ENCODE data around the gene SOWAHC. TPM values are rescaled to one million over a fixed set of nuclear protein-coding genes. Genes with fewer than 3 reads are reported as not detected.
"Not testable (repeated sequence)": the region's sequence is repeated elsewhere in the genome, so short reads cannot be mapped to it uniquely, and the experiment has no call there.

The SOWAHC gene
- 1 to 10 TPM in 1 of 2 donors, under 1 TPM in 1; 0.45 to 1.7 TPM for total RNA-seq

GRCh38 chr2:109613922-109614714, at the start of gene SOWAHC, which contains the start of gene SEPTIN10:
Gene SOWAHC (plus strand): TSS chr2:109614364. CDS start chr2:109614490, 126 bp downstream.
Gene SEPTIN10 (minus strand): TSS chr2:109613966. CDS start chr2:109613827, 139 bp downstream.
- H3K27ac Mint-ChIP-seq: peak within 1 kb of the TSS; percentile 46
- H3K4me3 Mint-ChIP-seq: peak within 1 kb of the TSS; percentile 86
- peaks cover 4% of the 10 kb centered on the region for H3K4me1 Mint-ChIP-seq
- peak; percentile 89 for ATAC-seq (replicated peaks)
- peaks cover 7% of the 10 kb centered on the region for H3K36me3 Mint-ChIP-seq (ENCODE audit: low read depth)
- H3K27me3 Mint-ChIP-seq: peaks cover 27% of the 10 kb centered on the region
- no peaks in the 10 kb centered on the region for H3K9me3 Mint-ChIP-seq

DNA sequence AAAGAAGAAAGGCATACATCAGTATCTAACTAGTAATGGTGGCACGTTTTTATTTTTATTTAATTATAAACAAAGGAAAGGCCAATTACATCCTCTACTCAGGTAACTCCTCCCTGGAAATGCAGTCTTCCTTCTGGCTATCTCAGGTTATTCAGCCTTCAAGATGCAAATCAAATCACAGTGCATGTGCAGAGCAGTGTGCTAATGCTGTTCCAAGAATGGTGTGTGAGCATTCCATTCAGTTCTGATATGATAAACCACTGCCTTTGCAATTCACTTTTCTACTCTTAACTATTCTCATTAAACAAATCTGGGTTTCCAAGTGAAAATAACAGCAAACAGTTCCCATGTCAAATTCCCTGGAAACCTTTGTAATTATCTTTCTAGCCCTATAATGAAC, 38.8 kb upstream of the SOWAHC start:
- Mint-ChIP-seq H3K27me3 (peaks cover 7% of the 10 kb centered on the region), H3K4me3 (no peak overlapping the region), H3K4me1 (no peaks in the 10 kb centered on the region), H3K9me3 (no peaks in the 10 kb centered on the region), H3K36me3 (ENCODE audit: low read depth) (no peaks in the 10 kb centered on the region), H3K27ac (no peak overlapping the region)
- no peak for ATAC-seq (replicated peaks)

GRCh38 chr2:109577630-109578029, 36.5 kb upstream of the SOWAHC start:
- not testable (repeated sequence) for H3K36me3 Mint-ChIP-seq (ENCODE audit: low read depth); H3K4me1 Mint-ChIP-seq; H3K27ac Mint-ChIP-seq; H3K27me3 Mint-ChIP-seq; H3K9me3 Mint-ChIP-seq; ATAC-seq (replicated peaks); H3K4me3 Mint-ChIP-seq

GRCh38 chr2:109582928-109583895, 31.0 kb upstream of the SOWAHC start:
- Mint-ChIP-seq H3K27ac (no peak overlapping the region), H3K27me3 (peaks cover 8% of the 10 kb centered on the region), H3K9me3 (no peaks in the 10 kb centered on the region), H3K4me1 (no peaks in the 10 kb centered on the region), H3K4me3 (no peak overlapping the region), H3K36me3 (ENCODE audit: low read depth) (no peaks in the 10 kb centered on the region)
- ATAC-seq (replicated peaks): no peak

DNA sequence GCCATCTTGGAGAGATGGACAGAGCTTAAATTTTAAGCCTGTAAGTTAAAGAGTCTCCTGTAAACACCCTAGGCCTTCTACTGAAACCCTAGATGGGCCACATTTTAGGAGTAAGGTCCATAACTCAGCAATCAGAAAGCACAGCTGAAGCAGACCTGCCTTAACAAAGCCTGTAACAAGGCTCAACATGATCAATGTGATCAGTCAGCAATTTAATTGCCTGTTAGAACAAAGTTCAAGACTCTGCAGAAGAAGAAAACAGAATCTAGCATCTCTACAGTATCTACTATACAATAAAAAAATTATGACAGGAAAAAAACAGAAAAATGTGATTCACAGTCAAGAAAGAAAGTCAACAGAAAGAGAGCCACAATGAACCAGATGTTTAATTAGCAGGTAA, 27.5 kb upstream of the SOWAHC start:
- no peaks in the 10 kb centered on the region for H3K36me3 Mint-ChIP-seq (ENCODE audit: low read depth)
- no peaks in the 10 kb centered on the region for H3K9me3 Mint-ChIP-seq
- ATAC-seq (replicated peaks): no peak
- H3K4me3 Mint-ChIP-seq: no peak overlapping the region
- H3K27ac Mint-ChIP-seq: no peak overlapping the region
- H3K27me3 Mint-ChIP-seq: peaks cover 8% of the 10 kb centered on the region
- H3K4me1 Mint-ChIP-seq: no peaks in the 10 kb centered on the region

GRCh38 chr2:109591206-109591605, 23.0 kb upstream of the SOWAHC start:
- Mint-ChIP-seq H3K36me3 (ENCODE audit: low read depth) (no peaks in the 10 kb centered on the region), H3K9me3 (no peaks in the 10 kb centered on the region), H3K4me3 (no peak overlapping the region), H3K4me1 (no peaks in the 10 kb centered on the region), H3K27ac (no peak overlapping the region), H3K27me3 (peaks cover 3% of the 10 kb centered on the region)
- ATAC-seq (replicated peaks): no peak

- H3K27me3 Mint-ChIP-seq: peaks cover 3% of the 10 kb centered on the region
- H3K9me3 Mint-ChIP-seq: no peaks in the 10 kb centered on the region
- H3K4me1 Mint-ChIP-seq: no peaks in the 10 kb centered on the region
Observed at GRCh38 chr2:109592905-109593304, 21.3 kb upstream of the SOWAHC start.

DNA sequence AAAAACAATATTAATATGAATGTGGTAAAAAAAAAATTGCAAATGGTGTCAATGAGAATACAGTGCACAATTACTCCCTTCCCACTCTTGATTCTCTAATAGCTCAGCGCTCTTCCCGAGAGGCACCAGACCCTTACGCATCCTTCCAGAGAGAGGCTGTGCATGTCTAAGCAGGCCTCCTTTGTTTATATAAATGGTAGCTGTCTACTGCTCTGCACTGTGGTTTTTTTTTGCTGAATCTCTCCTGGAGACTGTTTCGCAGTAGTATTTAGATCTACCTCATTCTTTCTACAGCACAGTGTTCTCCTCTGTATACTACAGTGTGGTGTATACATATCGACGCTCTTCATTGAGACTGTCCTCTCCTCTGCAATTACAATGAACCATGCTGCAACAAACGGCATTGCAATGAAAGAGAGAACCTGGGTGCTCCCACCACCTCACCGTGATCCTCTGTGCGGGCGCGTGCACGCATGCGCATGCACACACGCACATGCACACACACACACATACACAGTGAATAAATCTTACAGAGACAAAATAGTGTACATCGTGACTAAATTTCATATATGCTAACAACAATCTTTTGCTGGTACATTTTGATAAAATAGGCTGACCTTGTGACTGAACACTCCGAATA, 19.8 kb upstream of the SOWAHC start:
- Mint-ChIP-seq H3K4me1 (no peaks in the 10 kb centered on the region), H3K27me3 (peaks cover 3% of the 10 kb centered on the region), H3K9me3 (no peaks in the 10 kb centered on the region), H3K27ac (no peak overlapping the region), H3K4me3 (no peak overlapping the region), H3K36me3 (ENCODE audit: low read depth) (no peaks in the 10 kb centered on the region)
- no peak for ATAC-seq (replicated peaks)

More at GRCh38 chr2:109592905-109593304, 21.3 kb upstream of the SOWAHC start:
- H3K4me3 Mint-ChIP-seq: no peak overlapping the region
- no peaks in the 10 kb centered on the region for H3K36me3 Mint-ChIP-seq (ENCODE audit: low read depth)
- no peak overlapping the region for H3K27ac Mint-ChIP-seq
- no peak for ATAC-seq (replicated peaks)

DNA sequence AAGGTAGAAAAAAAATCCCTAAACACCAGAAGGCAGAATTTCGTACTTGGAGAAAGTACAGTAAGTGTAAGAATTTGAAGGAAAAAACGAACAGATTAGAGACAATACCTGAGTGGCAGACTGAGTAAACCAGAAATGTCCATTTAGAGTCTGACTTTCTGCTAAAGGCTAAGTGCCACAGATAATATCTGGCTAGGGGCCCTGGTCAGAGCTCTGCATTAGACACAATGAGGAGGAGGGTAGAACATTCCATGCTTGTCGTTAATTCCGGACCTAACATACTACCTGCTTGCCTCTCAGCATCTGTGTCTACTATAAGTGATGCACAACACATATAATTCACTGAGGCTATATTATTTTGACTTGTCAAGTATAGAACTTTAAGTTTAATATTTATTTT, 18.5 kb upstream of the SOWAHC start:
- H3K4me1 Mint-ChIP-seq: no peaks in the 10 kb centered on the region
- H3K9me3 Mint-ChIP-seq: no peaks in the 10 kb centered on the region
- H3K36me3 Mint-ChIP-seq (ENCODE audit: low read depth): no peaks in the 10 kb centered on the region
- H3K27ac Mint-ChIP-seq: no peak overlapping the region
- no peak for ATAC-seq (replicated peaks)
- peaks cover 7% of the 10 kb centered on the region for H3K27me3 Mint-ChIP-seq
- H3K4me3 Mint-ChIP-seq: no peak overlapping the region

DNA sequence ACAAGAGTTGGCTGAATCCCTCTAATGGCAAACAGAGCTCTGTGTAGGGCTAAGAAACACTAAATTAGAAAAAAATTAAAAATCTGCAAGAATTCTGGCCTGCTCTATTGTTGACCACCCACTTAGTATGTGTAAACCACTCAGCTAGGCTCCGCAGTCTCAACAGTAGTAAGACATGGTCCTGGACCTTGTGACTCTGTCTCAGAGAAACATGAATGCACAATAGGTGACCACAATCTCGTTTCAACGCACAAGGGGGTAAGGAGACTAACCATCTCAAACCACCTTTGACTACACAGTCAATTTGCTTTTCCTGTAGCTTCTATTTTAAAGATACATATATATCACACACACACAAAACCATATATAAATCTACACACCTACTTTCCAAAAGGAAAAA, 16.9 kb upstream of the SOWAHC start:
- H3K4me1 Mint-ChIP-seq: no peaks in the 10 kb centered on the region
- no peak for ATAC-seq (replicated peaks)
- peaks cover 11% of the 10 kb centered on the region for H3K27me3 Mint-ChIP-seq
- H3K36me3 Mint-ChIP-seq (ENCODE audit: low read depth): no peaks in the 10 kb centered on the region
- H3K4me3 Mint-ChIP-seq: no peak overlapping the region
- no peak overlapping the region for H3K27ac Mint-ChIP-seq
- no peaks in the 10 kb centered on the region for H3K9me3 Mint-ChIP-seq

GRCh38 chr2:109601783-109602182, 12.4 kb upstream of the SOWAHC start:
- Mint-ChIP-seq H3K9me3 (no peaks in the 10 kb centered on the region), H3K4me1 (no peaks in the 10 kb centered on the region), H3K27me3 (peaks cover 17% of the 10 kb centered on the region), H3K27ac (no peak overlapping the region), H3K4me3 (no peak overlapping the region), H3K36me3 (ENCODE audit: low read depth) (no peaks in the 10 kb centered on the region)
- no peak for ATAC-seq (replicated peaks)

DNA sequence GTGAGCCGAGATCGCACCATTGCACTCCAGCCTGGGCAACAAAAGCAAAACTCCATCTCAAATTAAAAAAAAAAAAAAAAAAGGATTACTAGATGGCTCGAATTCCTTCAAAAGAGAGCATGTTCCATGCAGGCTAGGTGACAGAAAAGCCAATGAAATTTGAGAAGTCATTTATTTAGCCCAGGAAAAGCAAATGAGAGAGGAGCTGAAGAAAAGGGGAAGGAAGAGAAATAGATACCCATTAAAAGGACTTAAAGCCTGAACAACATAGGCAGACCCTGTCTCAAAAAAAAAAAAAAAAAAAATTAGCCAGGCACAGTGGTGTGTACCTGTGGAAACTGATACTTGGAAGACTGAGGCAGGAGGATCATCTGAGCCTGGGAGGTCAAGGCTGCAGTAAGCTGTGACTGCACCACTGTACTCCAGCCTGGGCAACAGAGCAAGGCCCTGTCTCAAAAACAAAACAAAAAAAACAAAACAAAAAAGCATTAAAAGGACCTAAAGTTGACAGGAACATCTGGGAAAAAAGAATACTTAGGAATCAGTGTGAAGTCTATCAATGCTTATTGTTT, 11.5 kb upstream of the SOWAHC start:
- no peak for ATAC-seq (replicated peaks)
- no peaks in the 10 kb centered on the region for H3K4me1 Mint-ChIP-seq
- no peaks in the 10 kb centered on the region for H3K9me3 Mint-ChIP-seq
- no peak overlapping the region for H3K4me3 Mint-ChIP-seq
- no peak overlapping the region for H3K27ac Mint-ChIP-seq
- H3K36me3 Mint-ChIP-seq (ENCODE audit: low read depth): no peaks in the 10 kb centered on the region
- H3K27me3 Mint-ChIP-seq: peaks cover 19% of the 10 kb centered on the region

- H3K9me3 Mint-ChIP-seq: no peaks in the 10 kb centered on the region
- no peaks in the 10 kb centered on the region for H3K4me1 Mint-ChIP-seq
- H3K36me3 Mint-ChIP-seq (ENCODE audit: low read depth): no peaks in the 10 kb centered on the region
- peaks cover 24% of the 10 kb centered on the region for H3K27me3 Mint-ChIP-seq
- ATAC-seq (replicated peaks): peak; percentile 74
- H3K4me3 Mint-ChIP-seq: no peak overlapping the region
- no peak overlapping the region for H3K27ac Mint-ChIP-seq
Observed at GRCh38 chr2:109604597-109604996, 9.6 kb upstream of the SOWAHC start.

DNA sequence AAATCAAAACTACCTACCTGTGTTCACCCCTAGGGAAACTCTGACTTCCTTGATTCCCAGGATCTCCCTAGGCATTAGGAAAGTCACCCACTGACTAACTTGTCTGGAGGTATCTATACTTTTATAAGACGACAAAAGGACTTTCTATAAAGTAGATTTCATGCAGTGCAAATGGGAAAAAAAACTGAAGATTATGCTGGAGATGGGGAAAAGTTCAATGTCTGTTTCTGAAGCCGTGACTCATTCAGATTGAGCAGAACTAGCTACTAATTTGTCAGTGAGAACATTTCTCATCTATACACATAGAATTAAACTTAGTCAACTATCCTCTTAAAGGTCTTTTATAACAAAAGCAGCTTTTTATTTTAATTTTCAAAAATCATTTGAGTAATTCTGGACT, 6.4 kb upstream of the SOWAHC start:
- no peak for ATAC-seq (replicated peaks)
- H3K4me1 Mint-ChIP-seq: peaks cover under 1% of the 10 kb centered on the region
- peaks cover 1% of the 10 kb centered on the region for H3K36me3 Mint-ChIP-seq (ENCODE audit: low read depth)
- peaks cover 28% of the 10 kb centered on the region for H3K27me3 Mint-ChIP-seq
- H3K27ac Mint-ChIP-seq: no peak overlapping the region
- no peaks in the 10 kb centered on the region for H3K9me3 Mint-ChIP-seq
- H3K4me3 Mint-ChIP-seq: no peak overlapping the region
